A549 (cell line): ENCODE results near the gene HDLBP. TPM values are rescaled to one million over a fixed set of nuclear protein-coding genes. Genes with fewer than 3 reads are reported as not detected.
A peak's percentile ranks its signal among the peaks of the same experiment; 100 is the strongest.

ENCODE experiments used
- ATAC-seq, 2 experiments: fragments of 200-7000 bp in 1 of 2; fragments of >200 bp in 1 of 2; cut with Nextera tagmentation in 1 of 2; cut with Tn5 transposase in 1 of 2; 3 replicates each; pipeline versions ENCODE4 v1.8.0 to v1.9.1; 2018 to 2020; ENCODE audit warnings: mild to moderate bottlenecking in 1 of 2, moderate library complexity in 1 of 2
- CTCF ChIA-PET: fragments of 300-600 bp; sonication (Branson Sonifier 250); formaldehyde crosslinking; extraction: SDS; loops from one replicate; lab custom pipeline; 2021; ENCODE audit warnings: antibody characterized with exemption, inconsistent platforms; lab: Yijun Ruan, JAX
- POLR2A ChIA-PET: fragments of 350-600 bp; formaldehyde crosslinking; extraction: SDS; loops from one replicate; lab custom pipeline; 2021; ENCODE audit warnings: antibody characterized with exemption, inconsistent platforms; lab: Yijun Ruan, JAX
- DNase-seq, 2 experiments: peaks; one replicate each; pipeline versions ENCODE4 v3.0.0 to v3.0.0-alpha.2; 2011 to 2016; ENCODE audit warnings: low read depth in 1 of 2, low spot score in 1 of 2
- FAIRE-seq: peaks from 2 replicates; lab custom pipeline; 2011; peaks lifted over from hg19 to GRCh38; lab: Jason Lieb, UNC
- H3K27ac ChIP-seq, 2 experiments: fragments of >200 bp; sonication (Bioruptor Twin); formaldehyde crosslinking; 3 replicates each; pipeline ENCODE4 v1.5.1; 2016 to 2017
- H3K4me1 ChIP-seq: fragments of >200 bp; sonication (Bioruptor Twin); formaldehyde crosslinking; 3 replicates; pipeline ENCODE4 v1.6.1; 2016
- H3K4me2 ChIP-seq: fragments of >200 bp; sonication (Bioruptor Twin); formaldehyde crosslinking; 3 replicates; pipeline ENCODE4 v1.6.1; 2016
- H3K4me3 ChIP-seq: fragments of >200 bp; sonication (Bioruptor Twin); formaldehyde crosslinking; 3 replicates; pipeline ENCODE4 v1.5.1; 2016
- H3K9me3 ChIP-seq: fragments of >200 bp; sonication (Bioruptor Twin); formaldehyde crosslinking; 3 replicates; pipeline ENCODE4 v1.6.1; 2016
- BHLHE40 ChIP-seq: IDR thresholded peaks from 2 replicates; pipeline ENCODE4 v1.6.1; 2012; ENCODE audit warnings: low read depth, low read length, inconsistent platforms
- GATA3 ChIP-seq: IDR thresholded peaks from 2 replicates; pipeline ENCODE4 v1.6.1; 2012; ENCODE audit warnings: borderline replicate concordance
- HOXA7 ChIP-seq: fragments of 250-450 bp; sonication (Bioruptor Pico); IDR thresholded peaks from 2 replicates; pipeline ENCODE4 v1.5.0; 2020; ENCODE audit warnings: mild to moderate bottlenecking, moderate library complexity
- JUN ChIP-seq, 2 experiments: fragments of >200 bp; sonication (Bioruptor Twin); formaldehyde crosslinking; IDR thresholded peaks; 2 replicates in 1 of 2; 3 replicates in 1 of 2; pipeline ENCODE4 v1.6.1; 2016 to 2017
- MAFK ChIP-seq: fragments of 450-650 bp; IDR thresholded peaks from 2 replicates; pipeline ENCODE4 v1.6.1; 2014; ENCODE audit not compliant: partially characterized antibody
- MYC ChIP-seq: IDR thresholded peaks from 2 replicates; pipeline ENCODE4 v1.6.1; 2012; ENCODE audit warnings: mild to moderate bottlenecking, inconsistent platforms, low read length, improper control_type of control experiment, borderline replicate concordance
- PHF8 ChIP-seq: fragments of 200-600 bp; sonication (generic); IDR thresholded peaks from 2 replicates; pipeline ENCODE4 v1.6.1; 2016; ENCODE audit warnings: low read depth, mild to moderate bottlenecking, antibody characterized with exemption, moderate library complexity, borderline replicate concordance
- POLR2A ChIP-seq: IDR thresholded peaks from 2 replicates; pipeline ENCODE4 v1.6.1; 2012; ENCODE audit warnings: mild to moderate bottlenecking, low read length
- RARB ChIP-seq: fragments of 250-450 bp; sonication (Bioruptor Pico); IDR thresholded peaks from 2 replicates; pipeline ENCODE4 v1.8.0; 2021; ENCODE audit warnings: mild to moderate bottlenecking, moderate library complexity
- TP53 ChIP-seq: fragments of 250-450 bp; sonication (Bioruptor Pico); IDR thresholded peaks from 2 replicates; pipeline ENCODE4 v1.5.0; 2021; ENCODE audit warnings: mild to moderate bottlenecking, moderate library complexity
- WGBS: methylation state at CpG from one replicate; pipeline ENCODE4 v1.1.6; 2017; ENCODE audit errors: missing lambda C conversion rate; 5-methylcytosine and 5-hydroxymethylcytosine counted together
- polyA plus RNA-seq, 4 experiments: library from polyadenylated mRNA; depleted of rRNA in 3 of 4; stranded (reverse); fragments of >200 nt; fragmentation: RNase III in 1 of 4; extraction: RNeasy Plus Mini Kit Qiagen cat#74134 plus additional on column Dnase treatment in 1 of 4; gene quantifications; 2 replicates in 3 of 4; 3 replicates in 1 of 4; pipeline ENCODE4 v1.2.3, GENCODE V29; 2011 to 2017
- TF ChIP-seq, protein P1 (sequence below): fragments of >200 bp; sonication (Bioruptor Twin); formaldehyde crosslinking; IDR thresholded peaks from 3 replicates; pipeline ENCODE4 v1.6.1; 2016
- TF ChIP-seq, protein P2 (sequence below): fragments of >200 bp; sonication (Bioruptor Twin); formaldehyde crosslinking; IDR thresholded peaks from 2 replicates; pipeline ENCODE4 v1.6.1; 2016
- TF ChIP-seq, protein P3 (sequence below): IDR thresholded peaks from 2 replicates; pipeline ENCODE4 v1.6.1; 2012; ENCODE audit warnings: low read depth, borderline replicate concordance
- TF ChIP-seq, protein P4 (sequence below): IDR thresholded peaks from 2 replicates; pipeline ENCODE4 v1.6.1; 2012

The HDLBP gene
- polyA plus RNA-seq, 2 of the 4 experiments (the other 2 are of a cell fraction) = 248 to 292 TPM

DNA sequence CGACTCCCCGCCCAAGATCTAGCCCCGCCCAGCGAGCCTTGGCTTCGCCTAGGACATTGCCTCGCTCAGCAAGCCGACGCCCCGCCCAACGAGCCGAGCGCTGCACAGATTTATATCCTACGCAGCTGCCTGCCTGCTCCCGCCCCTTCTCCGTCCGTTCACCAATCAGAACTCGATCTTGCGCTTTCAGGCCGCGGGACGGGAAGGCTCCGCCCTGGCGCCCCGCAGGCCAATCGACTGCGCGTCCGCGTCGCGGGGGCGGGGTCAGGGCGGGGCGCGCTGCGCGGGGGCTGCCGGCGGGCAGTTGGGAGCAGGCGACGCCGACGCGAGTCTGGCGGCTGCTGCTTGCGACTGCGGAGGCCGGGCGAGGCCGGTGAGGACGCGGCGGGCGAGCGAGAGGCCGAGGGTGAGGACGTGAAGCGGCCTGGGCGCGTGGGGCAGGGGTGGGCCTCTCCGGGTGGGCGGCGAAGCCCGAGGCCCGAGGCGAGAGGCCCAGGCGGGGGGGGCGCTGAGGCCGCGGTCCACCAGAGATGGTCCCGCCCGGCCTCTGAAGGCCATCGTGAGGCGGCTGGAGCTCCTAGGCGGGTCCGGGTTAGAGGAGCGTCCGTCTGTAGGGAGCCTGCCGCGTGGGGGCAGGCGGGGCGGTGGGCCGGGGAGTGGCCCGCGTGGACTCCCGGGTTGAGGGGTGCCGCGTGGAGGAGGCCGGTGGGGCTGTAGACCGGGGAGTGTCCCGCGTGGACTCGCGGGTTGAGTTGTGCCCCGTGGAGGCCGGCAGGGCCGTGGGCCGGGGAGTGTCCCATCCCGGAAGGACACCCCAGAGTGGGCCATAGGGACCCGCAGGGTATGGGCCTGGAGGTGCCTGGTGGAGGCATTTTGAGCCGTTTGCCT is 40.8 kb upstream of the HDLBP start, which contains the start of gene FARP2:
Gene FARP2 (plus strand): TSS at position 303 of the 888 bp plus-strand sequence. CDS start 16,823 bp downstream, outside the sequence.
- CTCF ChIA-PET = interaction anchor here (0.6 to 1.0 kb wide), 2 partner anchors 12 to 72 kb away, joined by 3 read pairs; no protein-coding TSS in a partner anchor
- ATAC-seq (peak; percentile 76 to 84), DNase-seq (peak; percentile 89 to 98)
- POLR2A ChIA-PET = interaction anchor here (0.6 to 1.4 kb wide), 6 partner anchors 12 to 378 kb away, joined by 3 to 8 read pairs (median 4); partner anchors contain the start of genes D2HGDH, HDLBP and SEPTIN2
- Histone ChIP-seq H3K9me3 (no peaks in the 10 kb centered on the region), H3K4me1 (peaks cover 59% of the 10 kb centered on the region), H3K4me3 (peak within 1 kb of the TSS; percentile 79)
- WGBS = 3% methylated on average over 6 of the region's 101 CpGs
- TF ChIP-seq TP53 (CRISPR knock-in tag) = no peak
- peak; percentile 28 to 71; a peak in 2 of 5 replicates for TF ChIP-seq JUN (IDR thresholded peaks at IDR 0.05)
- peak; percentile 92 for TF ChIP-seq PHF8
- no peak for TF ChIP-seq BHLHE40
- peak; percentile 87 for TF ChIP-seq POLR2A
- TF ChIP-seq GATA3 = 0 out of 2 replicates have a peak, but pooled peaks have one; percentile 20
- TF ChIP-seq, protein P1, sequence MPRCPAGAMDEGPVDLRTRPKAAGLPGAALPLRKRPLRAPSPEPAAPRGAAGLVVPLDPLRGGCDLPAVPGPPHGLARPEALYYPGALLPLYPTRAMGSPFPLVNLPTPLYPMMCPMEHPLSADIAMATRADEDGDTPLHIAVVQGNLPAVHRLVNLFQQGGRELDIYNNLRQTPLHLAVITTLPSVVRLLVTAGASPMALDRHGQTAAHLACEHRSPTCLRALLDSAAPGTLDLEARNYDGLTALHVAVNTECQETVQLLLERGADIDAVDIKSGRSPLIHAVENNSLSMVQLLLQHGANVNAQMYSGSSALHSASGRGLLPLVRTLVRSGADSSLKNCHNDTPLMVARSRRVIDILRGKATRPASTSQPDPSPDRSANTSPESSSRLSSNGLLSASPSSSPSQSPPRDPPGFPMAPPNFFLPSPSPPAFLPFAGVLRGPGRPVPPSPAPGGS = peak; percentile 74; the same call in 1 of the 3 replicates
- TF ChIP-seq, protein P2, sequence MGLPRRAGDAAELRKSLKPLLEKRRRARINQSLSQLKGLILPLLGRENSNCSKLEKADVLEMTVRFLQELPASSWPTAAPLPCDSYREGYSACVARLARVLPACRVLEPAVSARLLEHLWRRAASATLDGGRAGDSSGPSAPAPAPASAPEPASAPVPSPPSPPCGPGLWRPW = no peak
- TF ChIP-seq, all 56 proteins: peak for 5
- peak within 1 kb of the TSS; percentile 83 to 91 for H3K27ac ChIP-seq
- peak within 1 kb of the TSS; percentile 96 for H3K4me2 ChIP-seq
- FAIRE-seq = no peak

DNA sequence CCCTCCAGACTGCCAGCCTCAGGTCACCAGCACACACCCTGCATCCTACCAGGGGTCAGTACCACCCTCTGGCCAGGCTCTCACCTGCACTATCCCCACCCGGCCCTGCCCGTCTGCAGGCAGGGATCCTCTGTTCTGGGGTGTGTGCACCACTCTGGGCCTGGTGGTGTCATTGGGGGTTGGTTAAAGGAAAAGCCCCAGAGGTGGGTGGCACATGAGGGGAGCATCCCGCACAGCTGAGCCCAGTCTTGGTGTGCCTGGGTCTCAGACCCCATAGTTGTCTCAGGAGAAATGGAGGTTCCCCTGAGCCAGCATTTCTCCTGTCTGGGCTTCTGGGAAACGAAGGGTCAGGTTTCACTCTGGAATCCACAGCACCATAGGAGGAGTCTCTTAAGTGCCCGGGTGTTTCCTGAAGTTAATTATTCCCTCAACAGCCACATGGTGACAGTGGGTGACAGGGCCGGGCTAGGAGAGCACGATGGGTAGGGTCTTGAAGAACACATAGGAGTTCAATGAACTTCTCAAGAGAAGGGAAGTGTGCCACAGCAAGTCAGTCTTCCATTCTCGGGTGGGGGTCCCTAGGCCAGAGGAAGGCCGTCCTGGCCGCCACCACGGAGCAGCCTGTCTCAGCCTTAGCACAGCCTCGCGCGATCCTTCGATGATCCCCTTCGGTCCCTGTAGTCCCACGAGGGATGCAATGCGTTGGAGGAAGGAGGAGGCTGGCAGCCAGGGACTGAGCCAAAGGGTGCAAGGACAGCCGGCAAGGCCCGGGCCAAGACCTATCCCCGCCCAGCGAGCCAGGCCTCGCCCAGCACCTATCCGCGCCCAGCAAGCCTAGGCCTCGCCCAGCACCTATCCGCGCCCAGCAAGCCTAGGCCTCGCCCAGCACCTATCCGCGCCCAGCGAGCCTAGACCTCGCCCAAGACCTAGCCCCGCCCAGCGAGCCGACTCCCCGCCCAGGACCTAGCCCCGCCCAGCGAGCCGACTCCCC is 39.5 kb upstream of the HDLBP start:
- ChIA-PET POLR2A (interaction anchor here (0.6 to 1.4 kb wide), 6 partner anchors 13 to 380 kb away, joined by 3 to 8 read pairs (median 4); partner anchors contain the start of genes D2HGDH, HDLBP and SEPTIN2), CTCF (interaction anchor here (0.6 kb wide), 1 partner anchor 71 kb away, joined by 3 read pairs; no protein-coding TSS in a partner anchor)
- peak; percentile 87 to 92 for ATAC-seq
- peak; percentile 46 to 91 for DNase-seq
- Histone ChIP-seq H3K4me2 (peak overlapping the region; percentile 79), H3K9me3 (no peaks in the 10 kb centered on the region), H3K4me3 (peak overlapping the region; percentile 26; the same call in 2 of the 3 replicates), H3K4me1 (peaks cover 72% of the 10 kb centered on the region), H3K27ac (peak overlapping the region; percentile 77 to 90)
- TF ChIP-seq, protein P3, sequence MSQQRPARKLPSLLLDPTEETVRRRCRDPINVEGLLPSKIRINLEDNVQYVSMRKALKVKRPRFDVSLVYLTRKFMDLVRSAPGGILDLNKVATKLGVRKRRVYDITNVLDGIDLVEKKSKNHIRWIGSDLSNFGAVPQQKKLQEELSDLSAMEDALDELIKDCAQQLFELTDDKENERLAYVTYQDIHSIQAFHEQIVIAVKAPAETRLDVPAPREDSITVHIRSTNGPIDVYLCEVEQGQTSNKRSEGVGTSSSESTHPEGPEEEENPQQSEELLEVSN = no peak
- TF ChIP-seq POLR2A (no peak; the same call in 1 of the 2 replicates), RARB (peak; percentile 24; the same call in 1 of the 2 replicates), TP53 (CRISPR knock-in tag) (0 out of 2 replicates have a peak, but pooled peaks have one; percentile 27), MYC (peak; percentile 26; the same call in 1 of the 2 replicates), MAFK (peak; percentile 80), JUN (IDR thresholded peaks at IDR 0.05) (peak in 1 of 2 experiments; percentile 39; a peak in 2 of 5 replicates)
- TF ChIP-seq, protein P4, sequence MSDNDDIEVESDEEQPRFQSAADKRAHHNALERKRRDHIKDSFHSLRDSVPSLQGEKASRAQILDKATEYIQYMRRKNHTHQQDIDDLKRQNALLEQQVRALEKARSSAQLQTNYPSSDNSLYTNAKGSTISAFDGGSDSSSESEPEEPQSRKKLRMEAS = peak; percentile 66
- FAIRE-seq = no peak
- 3% methylated on average over 22 of the region's 40 CpGs for WGBS

DNA sequence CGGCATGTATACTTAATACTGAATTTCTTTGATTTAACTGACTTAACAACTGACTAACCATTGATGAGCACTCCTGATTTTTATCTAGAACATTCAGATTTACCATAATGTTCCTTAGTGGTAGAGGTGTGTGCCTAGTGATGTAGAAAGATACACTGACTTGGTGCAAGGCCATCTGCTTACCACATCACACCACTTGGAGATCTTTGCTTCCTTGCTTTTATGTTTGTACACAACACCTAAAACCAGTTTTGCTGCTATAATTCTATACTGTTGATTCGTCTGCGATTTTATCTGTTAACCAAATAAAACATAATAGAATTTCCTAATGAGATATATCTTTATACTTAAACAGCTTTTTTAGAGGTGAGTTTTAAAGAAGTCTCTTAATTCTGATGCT is 36.8 kb upstream of the HDLBP start:
- Histone ChIP-seq H3K4me1 (peaks cover 65% of the 10 kb centered on the region), H3K9me3 (no peaks in the 10 kb centered on the region), H3K27ac (peak overlapping the region; percentile 59 to 76), H3K4me2 (peak overlapping the region; percentile 65), H3K4me3 (peak overlapping the region; percentile 13)
- TF ChIP-seq HOXA7 (CRISPR knock-in tag) = no peak
- ATAC-seq (no peak), FAIRE-seq (no peak), DNase-seq (no peak)
- 59% methylated on average over 3 of the region's 3 CpGs for WGBS
- CTCF ChIA-PET = no interaction called here
- POLR2A ChIA-PET = no interaction called here
